ENCODE measurements around the gene ESPL1.
"Not testable (repeated sequence)": the region's sequence is repeated elsewhere in the genome, so short reads cannot be mapped to it uniquely, and the experiment has no call there.

Gene ESPL1

GRCh38 chr12:53265783-53266182 is 2.3 kb upstream of the ESPL1 start:
- no peak for DNase-seq

DNA sequence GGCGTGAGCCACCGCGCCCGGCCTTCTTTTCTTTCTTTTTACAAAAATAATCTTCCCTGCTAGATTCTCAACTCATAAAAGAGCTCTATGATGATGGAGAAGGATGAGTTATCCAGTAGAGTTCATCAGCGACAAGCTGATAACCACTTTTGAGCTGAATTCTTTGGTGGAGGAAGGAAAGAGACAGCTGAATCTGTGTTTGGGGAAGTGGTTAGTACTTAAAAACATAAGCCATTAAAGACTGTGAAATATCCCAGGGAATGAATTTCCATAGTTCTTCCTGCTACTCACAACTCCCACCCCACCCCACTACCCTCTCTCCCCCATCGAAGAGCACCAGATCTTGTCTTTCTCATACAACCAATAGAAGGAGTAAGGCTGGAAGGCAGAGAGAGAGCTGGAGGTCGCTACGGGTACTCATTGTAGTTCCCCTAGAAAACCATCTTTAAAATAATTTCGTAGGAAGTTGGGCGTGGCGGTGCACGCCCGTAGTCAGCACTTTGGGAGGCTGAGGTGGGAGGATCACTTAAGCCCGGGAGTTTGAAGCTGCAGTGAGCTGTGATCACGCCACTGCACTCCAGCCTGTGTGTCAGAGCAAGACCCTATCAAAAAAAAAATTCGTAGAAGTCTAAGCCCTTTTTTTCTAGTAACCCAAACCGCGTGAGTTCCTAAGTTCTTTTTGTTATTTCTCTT is 647 bp upstream of the ESPL1 start:
- DNase-seq, result peak; percentile 49

GRCh38 chr12:53268630-53269562 is 797 bp downstream of the ESPL1 start:
- DNase-seq, result no peak

DNA sequence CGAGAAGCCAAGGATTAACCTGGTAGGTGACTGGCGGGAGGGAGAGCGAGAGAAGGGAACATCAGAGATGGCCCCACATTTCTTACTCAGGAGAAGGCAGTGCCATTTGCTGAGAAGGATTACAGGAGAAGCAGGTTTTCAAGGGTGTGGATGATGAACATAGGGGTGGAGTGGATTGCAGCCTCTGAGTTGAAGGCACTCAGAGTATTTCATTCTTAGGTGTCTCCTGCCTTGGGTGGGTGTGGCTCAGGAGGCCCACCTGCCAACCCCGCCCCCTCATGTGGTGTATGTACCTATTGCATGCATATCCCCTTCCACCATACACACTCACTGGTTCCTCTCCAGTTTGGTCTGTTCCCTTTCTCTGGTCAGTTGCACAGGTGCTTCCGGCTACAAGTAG is 6.3 kb downstream of the ESPL1 start:
- no peak for DNase-seq

DNA sequence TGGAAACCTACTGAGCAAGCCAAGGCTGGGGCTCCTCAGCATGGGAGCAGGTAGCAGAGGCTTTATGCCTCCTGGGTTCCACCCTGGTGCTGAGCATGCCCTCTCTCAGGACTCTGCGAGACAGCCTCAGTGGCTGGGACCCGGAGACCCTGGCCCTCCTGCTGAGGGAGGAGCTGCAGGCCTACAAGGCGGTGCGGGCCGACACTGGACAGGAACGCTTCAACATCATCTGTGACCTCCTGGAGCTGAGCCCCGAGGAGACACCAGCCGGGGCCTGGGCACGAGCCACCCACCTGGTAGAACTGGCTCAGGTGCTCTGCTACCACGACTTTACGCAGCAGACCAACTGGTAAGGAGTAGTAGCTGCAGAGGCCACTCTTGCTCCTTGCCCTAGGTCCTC is 8.4 kb downstream of the ESPL1 start:
- DNase-seq, result no peak

DNA sequence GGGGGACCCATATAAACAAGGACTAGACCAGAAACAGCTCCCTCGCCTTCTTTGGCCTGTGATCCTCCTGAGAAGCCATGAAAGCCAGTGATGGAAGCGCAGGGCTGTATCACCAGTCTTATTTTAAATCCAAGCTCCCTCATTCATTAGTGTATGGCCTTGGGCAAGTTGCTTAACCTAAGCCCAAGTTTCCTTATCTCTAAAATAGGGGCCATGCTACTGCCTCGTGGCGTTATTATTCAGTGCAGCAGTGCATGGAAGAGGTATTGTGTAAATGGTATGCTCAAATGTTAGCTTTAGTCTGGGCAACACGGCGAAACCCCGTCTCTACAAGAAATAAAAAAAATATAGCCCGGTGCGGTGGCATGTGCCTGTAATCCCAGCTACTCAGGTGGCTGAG is 9.9 kb downstream of the ESPL1 start:
- DNase-seq, result no peak

- no peak for DNase-seq
Measured at GRCh38 chr12:53279283-53279869, 11.3 kb downstream of the ESPL1 start.

- DNase-seq, result no peak
Measured at GRCh38 chr12:53279888-53280498, 11.9 kb downstream of the ESPL1 start.

DNA sequence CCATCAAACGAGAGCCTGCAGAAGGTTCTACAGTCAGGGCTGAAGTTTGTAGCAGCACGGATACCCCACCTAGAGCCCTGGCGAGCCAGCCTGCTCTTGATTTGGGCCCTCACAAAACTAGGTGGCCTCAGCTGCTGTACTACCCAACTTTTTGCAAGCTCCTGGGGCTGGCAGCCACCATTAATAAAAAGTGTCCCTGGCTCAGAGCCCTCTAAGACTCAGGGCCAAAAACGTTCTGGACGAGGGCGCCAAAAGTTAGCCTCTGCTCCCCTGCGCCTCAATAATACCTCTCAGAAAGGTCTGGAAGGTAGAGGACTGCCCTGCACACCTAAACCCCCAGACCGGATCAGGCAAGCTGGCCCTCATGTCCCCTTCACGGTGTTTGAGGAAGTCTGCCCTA is 18.3 kb downstream of the ESPL1 start:
- DNase-seq, result no peak

GRCh38 chr12:53287741-53288216 is 19.7 kb downstream of the ESPL1 start:
- peak; percentile 49 for DNase-seq

DNA sequence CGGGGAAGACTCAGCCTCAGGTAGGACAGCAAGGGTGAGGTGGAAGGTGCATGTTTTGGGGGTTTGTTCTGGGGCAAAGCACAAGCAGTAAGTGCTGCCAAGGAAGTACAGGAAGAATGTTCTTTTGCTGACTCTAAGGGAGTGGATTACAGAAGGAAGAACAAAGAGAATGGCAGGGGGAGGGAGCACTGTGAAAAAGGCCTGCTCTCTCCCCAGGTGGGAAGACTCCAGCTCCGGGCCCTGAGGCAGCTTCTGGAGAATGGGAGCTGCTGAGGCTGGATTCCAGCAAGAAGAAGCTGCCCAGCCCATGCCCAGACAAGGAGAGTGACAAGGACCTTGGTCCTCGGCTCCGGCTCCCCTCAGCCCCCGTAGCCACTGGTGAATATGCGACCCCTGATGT is 20.2 kb downstream of the ESPL1 start:
- no peak for DNase-seq

DNA sequence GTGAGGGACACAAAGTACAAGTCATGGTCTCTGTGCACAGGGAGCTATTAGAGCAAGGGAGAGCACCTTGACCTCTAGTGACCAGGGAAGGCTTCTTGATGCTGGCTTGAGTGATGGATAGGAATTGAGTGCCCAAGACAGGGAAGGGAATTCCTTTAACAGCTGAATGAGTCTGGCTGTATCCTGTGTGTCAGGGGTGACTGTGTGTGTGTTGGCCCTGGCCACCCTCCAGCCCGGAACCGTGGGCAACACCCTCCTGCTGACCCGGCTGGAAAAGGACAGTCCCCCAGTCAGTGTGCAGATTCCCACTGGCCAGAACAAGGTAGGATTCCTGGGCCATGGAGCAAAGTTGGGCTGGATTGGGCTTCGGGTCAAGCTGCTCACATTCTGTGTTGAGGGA is 21.8 kb downstream of the ESPL1 start:
- DNase-seq, result no peak

- DNase-seq, result peak; percentile 7
Measured at GRCh38 chr12:53290661-53291060, 22.6 kb downstream of the ESPL1 start.

GRCh38 chr12:53292426-53292825 is 24.3 kb downstream of the ESPL1 start:
- DNase-seq, result no peak

GRCh38 chr12:53295070-53295890 is 27.2 kb downstream of the ESPL1 start, which contains the start of gene PFDN5:
Gene PFDN5, plus strand, starts transcription at chr12:53295542. Its CDS starts 26 bp downstream, at chr12:53295568.
- DNase-seq, result peak; percentile 87

- no peak for DNase-seq
Measured at GRCh38 chr12:53295891-53296219, 27.8 kb downstream of the ESPL1 start.

DNA sequence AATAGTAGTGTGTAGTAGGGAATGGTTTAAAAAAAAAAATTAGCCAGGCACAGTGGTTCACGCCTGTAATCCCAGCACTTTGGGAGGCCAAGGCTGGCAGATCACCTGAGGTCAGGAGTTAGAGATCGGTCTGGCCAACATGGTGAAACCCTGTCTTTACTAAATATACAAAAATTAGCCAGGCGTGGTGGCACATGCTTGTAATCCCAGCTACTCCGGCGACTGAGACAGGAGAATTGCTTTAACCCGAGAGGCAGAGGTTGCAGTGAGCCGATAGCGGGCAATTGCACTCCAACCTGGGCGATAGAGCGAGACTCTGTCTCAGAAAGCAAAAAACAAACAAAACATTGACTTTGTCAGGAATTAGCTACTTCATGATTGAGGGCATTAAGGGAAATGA is 29.0 kb downstream of the ESPL1 start:
- not testable (repeated sequence) for DNase-seq

DNA sequence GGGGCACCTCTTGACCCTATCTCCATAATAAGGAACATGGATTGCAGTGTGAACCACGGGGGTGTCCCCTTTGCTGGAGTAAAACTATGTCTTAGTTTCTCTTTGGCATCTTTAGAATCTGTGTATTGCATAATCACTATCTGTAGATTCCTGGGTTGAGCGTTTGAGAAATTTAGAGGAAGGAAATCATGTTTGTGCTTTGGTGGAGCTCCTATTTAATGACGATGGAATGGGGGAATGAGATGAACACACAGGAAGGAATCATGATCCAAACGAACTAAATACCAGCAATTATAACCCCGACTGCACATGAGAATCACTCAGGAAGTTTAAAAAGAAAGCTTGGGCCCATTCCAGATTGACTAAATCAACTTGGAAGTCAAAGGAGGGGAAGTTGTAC is 30.1 kb downstream of the ESPL1 start:
- no peak for DNase-seq

GRCh38 chr12:53299101-53299453 is 31.0 kb downstream of the ESPL1 start:
- DNase-seq, result peak; percentile 48

GRCh38 chr12:53299454-53300180 is 31.5 kb downstream of the ESPL1 start, which contains the start of gene MYG1:
Gene MYG1, plus strand, starts transcription at chr12:53299695. Its CDS starts 43 bp downstream, at chr12:53299738.
- DNase-seq, result peak; percentile 88

GRCh38 chr12:53300187-53300586 is 32.1 kb downstream of the ESPL1 start:
- DNase-seq, result peak; percentile 25

DNA sequence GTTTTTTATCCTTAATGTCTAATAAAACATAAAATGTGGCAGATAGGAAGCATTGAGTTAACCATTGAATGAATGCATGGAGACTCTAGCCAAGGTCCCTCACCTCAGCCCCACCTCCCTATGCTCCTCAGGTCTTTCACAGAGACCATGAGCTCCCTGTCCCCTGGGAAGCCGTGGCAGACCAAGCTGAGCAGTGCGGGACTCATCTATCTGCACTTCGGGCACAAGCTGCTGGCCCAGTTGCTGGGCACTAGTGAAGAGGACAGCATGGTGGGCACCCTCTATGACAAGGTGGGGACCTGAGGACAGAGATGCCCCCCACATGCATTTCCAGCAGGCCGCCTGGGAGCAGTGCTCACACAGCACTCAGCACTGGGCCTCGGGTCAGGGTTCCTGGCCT is 34.8 kb downstream of the ESPL1 start:
- no peak for DNase-seq

All from stimulated activated CD4-positive, alpha-beta T cell treated with anti-CD3 and anti-CD28 coated beads, Interleukin-1b, Interleukin-23, amount 100 ng/mL, for 48 hours (primary cell).